HepG2 (cell line): ENCODE measurements around the gene NDUFAF5. TPM values are rescaled to one million over a fixed set of nuclear protein-coding genes. Genes with fewer than 3 reads are reported as not detected.
A peak's percentile ranks its signal among the peaks of the same experiment; 100 is the strongest.

Experiments
- ATAC-seq: fragments of 200-7000 bp; cut with Tn5 transposase; 3 replicates; pipeline ENCODE4 v1.9.1; 2020; ENCODE audit warnings: mild to moderate bottlenecking, moderate library complexity
- BruUV-seq: library from RNA; stranded (reverse); fragments of 400-500 nt; replicated peaks from 2 replicates; lab custom pipeline; 2021; lab: Mats Ljungman, UMichigan
- CTCF ChIA-PET: fragments of 300-600 bp; formaldehyde crosslinking; extraction: SDS; loops from one replicate; lab custom pipeline; 2021; ENCODE audit warnings: low total read pairs, inconsistent platforms, low intra/inter-chr PET ratio; lab: Yijun Ruan, JAX
- POLR2A ChIA-PET: fragments of 350-600 bp; sonication (Branson Sonifier 250); formaldehyde crosslinking; loops from one replicate; lab custom pipeline; 2020; ENCODE audit warnings: antibody characterized with exemption, inconsistent platforms; lab: Yijun Ruan, JAX
- DNase-seq: peaks from one replicate; pipeline ENCODE4 v3.0.0-alpha.2; 2015; ENCODE audit warnings: low spot score
- FAIRE-seq: peaks from 3 replicates; lab custom pipeline; 2011; peaks lifted over from hg19 to GRCh38; lab: Jason Lieb, UNC
- H2AFZ ChIP-seq: one replicate; pipeline ENCODE4 v1.6.1; 2011; ENCODE audit warnings: low read length, inconsistent platforms
- H3K27ac ChIP-seq: fragments of 300-600 bp; 3 replicates; pipeline ENCODE4 v1.8.0; 2011; ENCODE audit warnings: mixed run types, mild to moderate bottlenecking, mixed read lengths, low read length, inconsistent platforms; ENCODE audit not compliant: insufficient read depth; ENCODE audit errors: extremely low read length
- H3K27me3 ChIP-seq, 2 experiments: fragments of 200-600 bp in 1 of 2; 2 replicates in 1 of 2; 3 replicates in 1 of 2; pipeline versions ENCODE4 v1.6.0 to v1.8.0; 2011; ENCODE audit warnings: low read length in 2 of 2, mild to moderate bottlenecking in 2 of 2, moderate library complexity in 2 of 2, inconsistent platforms in 1 of 2; ENCODE audit not compliant: insufficient read depth in 2 of 2, control insufficient read depth in 1 of 2
- H3K36me3 ChIP-seq, 2 experiments: fragments of 200-600 bp in 1 of 2; replicated peaks in 1 of 2; 2 replicates in 1 of 2; 3 replicates in 1 of 2; pipeline versions ENCODE4 v1.5.1 to v1.8.0; 2011; ENCODE audit warnings: low read length in 2 of 2, inconsistent platforms in 1 of 2; ENCODE audit not compliant: insufficient read depth in 2 of 2, control insufficient read depth in 1 of 2
- H3K4me1 ChIP-seq: 2 replicates; pipeline ENCODE4 v1.5.1; 2012; ENCODE audit warnings: low read length, inconsistent platforms; ENCODE audit not compliant: insufficient read depth
- H3K4me2 ChIP-seq: 2 replicates; pipeline ENCODE4 v1.6.0; 2011; ENCODE audit warnings: low read depth, low read length, inconsistent platforms
- H3K4me3 ChIP-seq, 3 experiments: fragments of 200-600 bp in 1 of 3; sonication (generic), shearing (Covaris generic) in 1 of 3; replicated peaks in 1 of 3; 2 replicates each; pipeline ENCODE4 v1.5.1; 2011 to 2016; ENCODE audit warnings: low read length in 3 of 3, inconsistent platforms in 2 of 3, low read depth in 2 of 3, mild to moderate bottlenecking in 2 of 3, control low read depth in 1 of 3, mixed read lengths in 1 of 3; ENCODE audit not compliant: insufficient read depth in 1 of 3
- H3K79me2 ChIP-seq: one replicate; pipeline ENCODE4 v1.6.1; 2011; ENCODE audit warnings: low read length, inconsistent platforms; ENCODE audit not compliant: insufficient read depth
- H3K9ac ChIP-seq: 2 replicates; pipeline ENCODE4 v1.6.0; 2011; ENCODE audit warnings: mild to moderate bottlenecking, low read depth, low read length, inconsistent platforms; ENCODE audit not compliant: insufficient read depth
- H3K9me3 ChIP-seq: 2 replicates; pipeline ENCODE4 v1.5.1; 2012; ENCODE audit warnings: mild to moderate bottlenecking, low read length
- H4K20me1 ChIP-seq: 2 replicates; pipeline ENCODE4 v1.6.0; 2011; ENCODE audit warnings: inconsistent platforms, mild to moderate bottlenecking, low read length, moderate library complexity; ENCODE audit not compliant: insufficient read depth
- ATF7 ChIP-seq, 2 experiments: fragments of 450-650 bp in 1 of 2; sonication (generic) in 1 of 2; formaldehyde crosslinking in 1 of 2; IDR thresholded peaks; 2 replicates each; pipeline versions ENCODE4 v1.4.0 to v1.6.1; 2016 to 2020; ENCODE audit warnings: antibody characterized with exemption in 1 of 2, mild to moderate bottlenecking in 1 of 2, missing genetic modification reagents in 1 of 2
- FOSL2 ChIP-seq: sonication (generic); formaldehyde crosslinking; IDR thresholded peaks from 2 replicates; pipeline ENCODE4 v1.4.0; 2020; ENCODE audit warnings: missing genetic modification reagents
- NFIB ChIP-seq: sonication (generic); formaldehyde crosslinking; IDR thresholded peaks from 2 replicates; pipeline ENCODE4 v1.9.0; 2021; ENCODE audit warnings: missing genetic modification reagents, mild to moderate bottlenecking, borderline replicate concordance
- PRPF4 ChIP-seq: fragments of 200-400 bp; formaldehyde crosslinking; IDR thresholded peaks from 2 replicates; pipeline ENCODE4 v1.6.1; 2016; ENCODE audit warnings: low read length, low read depth; ENCODE audit not compliant: poor library complexity, severe bottlenecking
- WGBS: methylation state at CpG from one replicate; pipeline ENCODE4 v1.1.6; 2017; ENCODE audit warnings: low lambda C conversion rate; 5-methylcytosine and 5-hydroxymethylcytosine counted together
- in situ Hi-C: cut with HindIII; loops from 2 replicates; pipeline ENCODE4 v1.10.0; 2017; ENCODE audit warnings: low pct_unique_long_range_greater_than_20kb; ENCODE audit not compliant: extremely low pct_ligation_motif_present
- intact Hi-C: fragments of 100-400 bp; cut with micrococcal nuclease; formaldehyde crosslinking; loops from one replicate; pipeline ENCODE4 v1.10.0; 2022; ENCODE audit not compliant: unreplicated experiment
- polyA plus RNA-seq, 8 experiments: library from polyadenylated mRNA; depleted of rRNA in 3 of 8; stranded (reverse) in 7 of 8; unstranded in 1 of 8; fragments of >200 nt; fragmentation: Illumina TruSeq in 4 of 8; extraction: Trizol in 4 of 8; gene quantifications; 2 replicates each; pipeline versions ENCODE4 v1.2.1 to v1.2.3, GENCODE V29; 2011 to 2016; ENCODE audit warnings: low read depth in 4 of 8, missing spikeins in 1 of 8, mixed read lengths in 1 of 8; ENCODE audit not compliant: insufficient read depth in 1 of 8
- total RNA-seq, 5 experiments: library from RNA; depleted of rRNA; stranded (reverse); fragments of >200 nt; fragmentation: Illumina TruSeq; extraction: Trizol; gene quantifications; 2 replicates each; pipeline ENCODE4 v1.2.3, GENCODE V29; 2016; ENCODE audit warnings: low read depth in 1 of 5

The NDUFAF5 gene
- total and polyA plus RNA-seq, 2 of the 13 experiments (the other 11 are each of a cell fraction or from before 2014, with no cell fraction given), result 23.1 to 66.7 TPM

GRCh38 chr20:13741879-13742278, 42.9 kb upstream of the NDUFAF5 start:
- Histone ChIP-seq H2AFZ (no peak overlapping the region), H3K36me3 (peaks cover 12 to 53% of the 10 kb centered on the region in 2 experiments), H3K27ac (no peak overlapping the region), H3K4me1 (no peaks in the 10 kb centered on the region), H3K27me3 (no peaks in the 10 kb centered on the region), H3K9me3 (peaks cover 7% of the 10 kb centered on the region; the same call in 1 of the 2 replicates), H3K9ac (no peak overlapping the region), H3K4me3 (no peak overlapping the region), H4K20me1 (no peaks in the 10 kb centered on the region), H3K79me2 (no peaks in the 10 kb centered on the region), H3K4me2 (no peak overlapping the region)
- no TSS peak for BruUV-seq
- 97% methylated on average over 6 of the region's 6 CpGs for WGBS
- CTCF ChIA-PET, result no interaction called here
- POLR2A ChIA-PET, result no interaction called here
- no peak for ATAC-seq
- TF ChIP-seq PRPF4 (no peak), FOSL2 (peak; percentile 39; the same call in 1 of the 2 replicates)
- no peak for FAIRE-seq
- DNase-seq, result no peak
- intact Hi-C loops, result no loop called here
- in situ Hi-C loops, result no loop called here

- Histone ChIP-seq H3K79me2 (no peaks in the 10 kb centered on the region), H3K36me3 (peaks cover 15 to 46% of the 10 kb centered on the region in 2 experiments), H3K4me2 (no peak overlapping the region), H3K27ac (no peak overlapping the region)
- ATAC-seq, result no peak
- WGBS, result 91% methylated on average over 1 of the region's 1 CpG
- TF ChIP-seq ATF7 (IDR thresholded peaks at IDR 0.05) (peak; percentile 59), ATF7 (CRISPR knock-in tag; IDR thresholded peaks at IDR 0.05) (no peak), NFIB (no peak)
- TF ChIP-seq, all 625 proteins: peak for 1
- Histone ChIP-seq H3K4me3 (no peak overlapping the region), H4K20me1 (no peaks in the 10 kb centered on the region), H3K4me1 (no peaks in the 10 kb centered on the region), H3K27me3 (no peaks in the 10 kb centered on the region), H2AFZ (no peak overlapping the region), H3K9me3 (peaks cover 7% of the 10 kb centered on the region; the same call in 1 of the 2 replicates), H3K9ac (no peak overlapping the region)
- CTCF ChIA-PET, result no interaction called here
- in situ Hi-C loops, result no loop called here
- FAIRE-seq, result no peak
- intact Hi-C loops, result no loop called here
- no TSS peak for BruUV-seq
- no peak for DNase-seq
- POLR2A ChIA-PET, result no interaction called here
Measured at GRCh38 chr20:13744352-13744751, 40.5 kb upstream of the NDUFAF5 start.
